Karpas-422 (cell line): ENCODE measurements around the gene GALNT11. TPM values are rescaled to one million over a fixed set of nuclear protein-coding genes. Genes with fewer than 3 reads are reported as not detected.
"Not testable (repeated sequence)": the region's sequence is repeated elsewhere in the genome, so short reads cannot be mapped to it uniquely, and the experiment has no call there.

ENCODE experiments used
- DNase-seq: peaks from one replicate; pipeline ENCODE4 v3.0.0-alpha.2; 2015
- H2AFZ ChIP-seq: fragments of 200-600 bp; sonication (generic); 2 replicates; pipeline ENCODE4 v1.6.1; 2014; ENCODE audit warnings: antibody characterized with exemption, low read length, mixed read lengths
- H3K27ac ChIP-seq: fragments of 200-600 bp; sonication (generic); 2 replicates; pipeline ENCODE4 v1.5.1; 2014; ENCODE audit warnings: mild to moderate bottlenecking, low read length, moderate library complexity
- H3K27me3 ChIP-seq: fragments of 200-600 bp; sonication (generic); 2 replicates; pipeline ENCODE4 v1.6.1; 2014; ENCODE audit warnings: low read length, mixed read lengths
- H3K36me3 ChIP-seq: fragments of 200-600 bp; sonication (generic); 2 replicates; pipeline ENCODE4 v1.6.1; 2014; ENCODE audit warnings: low read length, mixed read lengths; ENCODE audit not compliant: insufficient read depth
- H3K4me1 ChIP-seq: fragments of 200-600 bp; sonication (generic); 2 replicates; pipeline ENCODE4 v1.6.1; 2014; ENCODE audit warnings: mild to moderate bottlenecking, low read length, mixed read lengths
- H3K4me2 ChIP-seq: fragments of 200-600 bp; sonication (generic); 2 replicates; pipeline ENCODE4 v1.6.1; 2014; ENCODE audit warnings: low read length, low read depth, mild to moderate bottlenecking; ENCODE audit not compliant: poor library complexity, severe bottlenecking
- H3K4me3 ChIP-seq: fragments of 200-600 bp; sonication (generic); 2 replicates; pipeline ENCODE4 v1.5.1; 2014; ENCODE audit warnings: mild to moderate bottlenecking, antibody characterized with exemption, low read length, mixed read lengths
- H3K79me2 ChIP-seq: fragments of 200-600 bp; sonication (generic); 2 replicates; pipeline ENCODE4 v1.6.1; 2014; ENCODE audit warnings: mild to moderate bottlenecking, low read length, mixed read lengths
- H3K9ac ChIP-seq: fragments of 200-600 bp; sonication (generic); 2 replicates; pipeline ENCODE4 v1.6.0; 2014; ENCODE audit warnings: low read length
- H3K9me2 ChIP-seq: fragments of 200-600 bp; sonication (generic), shearing (Covaris generic); replicated peaks from 2 replicates; pipeline ENCODE4 v1.6.0; 2014; ENCODE audit warnings: mild to moderate bottlenecking, low read length, moderate library complexity; ENCODE audit not compliant: insufficient read depth
- H3K9me3 ChIP-seq: fragments of 300-700, 200-600 bp; sonication (generic); 2 replicates; pipeline ENCODE4 v1.6.1; 2014; ENCODE audit warnings: low read length, mixed read lengths
- H4K20me1 ChIP-seq: fragments of 200-600 bp; sonication (generic); 2 replicates; pipeline ENCODE4 v1.6.1; 2014; ENCODE audit warnings: mild to moderate bottlenecking, antibody characterized with exemption, low read length, low read depth; ENCODE audit not compliant: insufficient read depth
- total RNA-seq: library from RNA; depleted of rRNA; stranded (reverse); fragments of >200 nt; shearing (Covaris generic); gene quantifications from 2 replicates; pipeline ENCODE4 v1.2.3, GENCODE V29; 2014; ENCODE audit warnings: low replicate concordance

The GALNT11 gene
- total RNA-seq, 1 experiment from 2014 or later, result not detected

GRCh38 chr7:152043086-152043485 lies 17.6 kb downstream of the GALNT11 start:
- H3K4me2 ChIP-seq, H3K9me3 ChIP-seq, H3K9ac ChIP-seq, H3K4me1 ChIP-seq, H4K20me1 ChIP-seq, H3K9me2 ChIP-seq, H2AFZ ChIP-seq, H3K4me3 ChIP-seq, DNase-seq, H3K27ac ChIP-seq, H3K27me3 ChIP-seq, H3K79me2 ChIP-seq, H3K36me3 ChIP-seq: not testable (repeated sequence)

GRCh38 chr7:152044909-152045308 lies 19.4 kb downstream of the GALNT11 start:
- not testable (repeated sequence) for H3K9me2 ChIP-seq, H3K79me2 ChIP-seq, DNase-seq, H3K4me1 ChIP-seq, H4K20me1 ChIP-seq, H3K36me3 ChIP-seq, H3K9me3 ChIP-seq, H3K27ac ChIP-seq, H3K9ac ChIP-seq, H3K4me3 ChIP-seq, H2AFZ ChIP-seq, H3K4me2 ChIP-seq, H3K27me3 ChIP-seq

GRCh38 chr7:152046531-152046930 lies 21.1 kb downstream of the GALNT11 start:
- no peak overlapping the region for H2AFZ ChIP-seq
- H3K27ac ChIP-seq, result no peak overlapping the region
- H3K9ac ChIP-seq, result no peak overlapping the region
- no peaks in the 10 kb centered on the region for H3K27me3 ChIP-seq
- H4K20me1 ChIP-seq, result no peaks in the 10 kb centered on the region
- H3K36me3 ChIP-seq, result no peaks in the 10 kb centered on the region
- no peak for DNase-seq
- H3K4me2 ChIP-seq, result no peak overlapping the region
- H3K4me1 ChIP-seq, result no peaks in the 10 kb centered on the region
- H3K4me3 ChIP-seq, result no peak overlapping the region
- no peaks in the 10 kb centered on the region for H3K9me2 ChIP-seq
- no peaks in the 10 kb centered on the region for H3K9me3 ChIP-seq
- H3K79me2 ChIP-seq, result no peaks in the 10 kb centered on the region

- H2AFZ ChIP-seq, result no peak overlapping the region
- no peak overlapping the region for H3K27ac ChIP-seq
- no peaks in the 10 kb centered on the region for H3K4me1 ChIP-seq
- no peaks in the 10 kb centered on the region for H3K9me2 ChIP-seq
- no peak for DNase-seq
- H3K36me3 ChIP-seq, result no peaks in the 10 kb centered on the region
- no peaks in the 10 kb centered on the region for H3K9me3 ChIP-seq
- no peak overlapping the region for H3K4me3 ChIP-seq
- H3K27me3 ChIP-seq, result no peaks in the 10 kb centered on the region
- no peak overlapping the region for H3K9ac ChIP-seq
- no peak overlapping the region for H3K4me2 ChIP-seq
- H4K20me1 ChIP-seq, result no peaks in the 10 kb centered on the region
- no peaks in the 10 kb centered on the region for H3K79me2 ChIP-seq
These were observed 22.6 kb downstream of the GALNT11 start for GRCh38 chr7:152048051-152048450.

- Histone ChIP-seq H3K36me3 (no peaks in the 10 kb centered on the region), H3K4me3 (no peak overlapping the region), H4K20me1 (no peaks in the 10 kb centered on the region), H3K9ac (no peak overlapping the region), H3K9me2 (no peaks in the 10 kb centered on the region), H3K27ac (no peak overlapping the region), H3K9me3 (no peaks in the 10 kb centered on the region), H3K27me3 (no peaks in the 10 kb centered on the region), H3K79me2 (no peaks in the 10 kb centered on the region), H3K4me2 (no peak overlapping the region), H2AFZ (no peak overlapping the region), H3K4me1 (no peaks in the 10 kb centered on the region)
- no peak for DNase-seq
These were observed 25.1 kb downstream of the GALNT11 start for GRCh38 chr7:152050547-152050971.

GRCh38 chr7:152051968-152052367 lies 26.5 kb downstream of the GALNT11 start:
- H3K36me3 ChIP-seq, result no peaks in the 10 kb centered on the region
- H3K9me3 ChIP-seq, result no peaks in the 10 kb centered on the region
- H3K4me2 ChIP-seq, result no peak overlapping the region
- no peak overlapping the region for H2AFZ ChIP-seq
- no peak overlapping the region for H3K4me3 ChIP-seq
- H3K79me2 ChIP-seq, result no peaks in the 10 kb centered on the region
- no peak overlapping the region for H3K27ac ChIP-seq
- no peak for DNase-seq
- H3K27me3 ChIP-seq, result no peaks in the 10 kb centered on the region
- H3K9ac ChIP-seq, result no peak overlapping the region
- no peaks in the 10 kb centered on the region for H4K20me1 ChIP-seq
- no peaks in the 10 kb centered on the region for H3K4me1 ChIP-seq
- no peaks in the 10 kb centered on the region for H3K9me2 ChIP-seq

GRCh38 chr7:152052771-152053170 lies 27.3 kb downstream of the GALNT11 start:
- Histone ChIP-seq H3K4me2 (no peak overlapping the region), H3K36me3 (no peaks in the 10 kb centered on the region), H3K27ac (no peak overlapping the region), H4K20me1 (no peaks in the 10 kb centered on the region), H2AFZ (no peak overlapping the region), H3K79me2 (no peaks in the 10 kb centered on the region), H3K27me3 (no peaks in the 10 kb centered on the region), H3K9me3 (no peaks in the 10 kb centered on the region), H3K9ac (no peak overlapping the region), H3K4me1 (no peaks in the 10 kb centered on the region), H3K9me2 (no peaks in the 10 kb centered on the region), H3K4me3 (no peak overlapping the region)
- DNase-seq, result no peak

- H3K9me2 ChIP-seq, result no peaks in the 10 kb centered on the region
- H3K79me2 ChIP-seq, result no peaks in the 10 kb centered on the region
- H3K4me3 ChIP-seq, result no peak overlapping the region
- DNase-seq, result no peak
- H3K4me1 ChIP-seq, result no peaks in the 10 kb centered on the region
- no peaks in the 10 kb centered on the region for H3K27me3 ChIP-seq
- no peaks in the 10 kb centered on the region for H3K9me3 ChIP-seq
- H3K27ac ChIP-seq, result no peak overlapping the region
- H2AFZ ChIP-seq, result no peak overlapping the region
- no peaks in the 10 kb centered on the region for H3K36me3 ChIP-seq
- H4K20me1 ChIP-seq, result no peaks in the 10 kb centered on the region
- no peak overlapping the region for H3K9ac ChIP-seq
- H3K4me2 ChIP-seq, result no peak overlapping the region
These were observed 29.1 kb downstream of the GALNT11 start for GRCh38 chr7:152054367-152055230.
